GM19463 (cell line): Measurements from ENCODE around the gene ARGFX.
"Not testable (repeated sequence)": the region's sequence is repeated elsewhere in the genome, so short reads cannot be mapped to it uniquely, and the experiment has no call there.

ENCODE experiments used
- ATAC-seq: cut with Tn5 transposase; IDR thresholded peaks from one replicate; pipeline ENCODE4 v1.9.1; 2021; ENCODE audit warnings: mild to moderate bottlenecking, moderate library complexity; ENCODE audit not compliant: unreplicated experiment

Gene ARGFX

GRCh38 chr3:121598564-121598963 lies 30.8 kb downstream of the ARGFX start:
- no peak for ATAC-seq

- ATAC-seq: not testable (repeated sequence)
Measured at GRCh38 chr3:121599900-121600299, 32.2 kb downstream of the ARGFX start.

GRCh38 chr3:121601212-121601812 lies 33.6 kb downstream of the ARGFX start:
- ATAC-seq: no peak

- no peak for ATAC-seq
Measured at GRCh38 chr3:121604759-121605158, 37.0 kb downstream of the ARGFX start.

GRCh38 chr3:121606106-121606505 lies 38.4 kb downstream of the ARGFX start:
- no peak for ATAC-seq
